A549 (cell line): Measurements from ENCODE around the gene TXNRD1. TPM values are rescaled to one million over a fixed set of nuclear protein-coding genes. Genes with fewer than 3 reads are reported as not detected.

Experiments
- ATAC-seq, 2 experiments: fragments of 200-7000 bp in 1 of 2; fragments of >200 bp in 1 of 2; cut with Nextera tagmentation in 1 of 2; cut with Tn5 transposase in 1 of 2; 3 replicates each; pipeline versions ENCODE4 v1.8.0 to v1.9.1; 2018 to 2020; ENCODE audit warnings: mild to moderate bottlenecking in 1 of 2, moderate library complexity in 1 of 2
- CTCF ChIA-PET: fragments of 300-600 bp; sonication (Branson Sonifier 250); formaldehyde crosslinking; extraction: SDS; loops from one replicate; lab custom pipeline; 2021; ENCODE audit warnings: antibody characterized with exemption, inconsistent platforms; lab: Yijun Ruan, JAX
- POLR2A ChIA-PET: fragments of 350-600 bp; formaldehyde crosslinking; extraction: SDS; loops from one replicate; lab custom pipeline; 2021; ENCODE audit warnings: antibody characterized with exemption, inconsistent platforms; lab: Yijun Ruan, JAX
- DNase-seq, 2 experiments: peaks; one replicate each; pipeline versions ENCODE4 v3.0.0 to v3.0.0-alpha.2; 2011 to 2016; ENCODE audit warnings: low read depth in 1 of 2, low spot score in 1 of 2
- FAIRE-seq: peaks from 2 replicates; lab custom pipeline; 2011; peaks lifted over from hg19 to GRCh38; lab: Jason Lieb, UNC
- H3K27ac ChIP-seq, 2 experiments: fragments of >200 bp; sonication (Bioruptor Twin); formaldehyde crosslinking; 3 replicates each; pipeline ENCODE4 v1.5.1; 2016 to 2017
- H3K4me1 ChIP-seq: fragments of >200 bp; sonication (Bioruptor Twin); formaldehyde crosslinking; 3 replicates; pipeline ENCODE4 v1.6.1; 2016
- H3K4me2 ChIP-seq: fragments of >200 bp; sonication (Bioruptor Twin); formaldehyde crosslinking; 3 replicates; pipeline ENCODE4 v1.6.1; 2016
- H3K4me3 ChIP-seq: fragments of >200 bp; sonication (Bioruptor Twin); formaldehyde crosslinking; 3 replicates; pipeline ENCODE4 v1.5.1; 2016
- H3K9me3 ChIP-seq: fragments of >200 bp; sonication (Bioruptor Twin); formaldehyde crosslinking; 3 replicates; pipeline ENCODE4 v1.6.1; 2016
- ATOH8 ChIP-seq: fragments of 250-450 bp; sonication (Bioruptor Pico); IDR thresholded peaks from 2 replicates; pipeline ENCODE4 v1.5.0; 2020; ENCODE audit warnings: low read depth, mild to moderate bottlenecking, moderate library complexity
- BHLHE40 ChIP-seq: IDR thresholded peaks from 2 replicates; pipeline ENCODE4 v1.6.1; 2012; ENCODE audit warnings: low read depth, low read length, inconsistent platforms
- CBX2 ChIP-seq: fragments of 200-600 bp; sonication (generic); IDR thresholded peaks from 2 replicates; pipeline ENCODE4 v1.6.1; 2016; ENCODE audit warnings: low read depth, mild to moderate bottlenecking, borderline replicate concordance
- CBX8 ChIP-seq: fragments of 200-600 bp; sonication (generic); IDR thresholded peaks from 2 replicates; pipeline ENCODE4 v1.6.1; 2016
- CHD2 ChIP-seq: fragments of 150-350 bp; IDR thresholded peaks from 2 replicates; pipeline ENCODE4 v1.6.1; 2014; ENCODE audit warnings: low read length; ENCODE audit not compliant: partially characterized antibody
- EHF ChIP-seq: fragments of 250-450 bp; sonication (Bioruptor Pico); IDR thresholded peaks from 2 replicates; pipeline ENCODE4 v1.5.0; 2020; ENCODE audit warnings: mild to moderate bottlenecking
- ELK1 ChIP-seq: fragments of 150-350 bp; IDR thresholded peaks from 2 replicates; pipeline ENCODE4 v1.6.1; 2014; ENCODE audit warnings: low read depth, mild to moderate bottlenecking, low read length
- ESRRA ChIP-seq: fragments of 150-350 bp; IDR thresholded peaks from 2 replicates; pipeline ENCODE4 v1.6.1; 2014; ENCODE audit warnings: mild to moderate bottlenecking, low read length, borderline replicate concordance
- FOSL2 ChIP-seq, 2 experiments: fragments of 450-650 bp in 1 of 2; fragments of >200 bp in 1 of 2; sonication (Bioruptor Twin) in 1 of 2; formaldehyde crosslinking; IDR thresholded peaks; 2 replicates each; pipeline versions ENCODE4 v1.5.0 to v1.6.1; 2016 to 2020; ENCODE audit warnings: mild to moderate bottlenecking in 1 of 2, moderate library complexity in 1 of 2
- HEYL ChIP-seq: fragments of 250-450 bp; sonication (Bioruptor Pico); IDR thresholded peaks from 2 replicates; pipeline ENCODE4 v1.8.0; 2021; ENCODE audit warnings: mild to moderate bottlenecking, moderate library complexity
- HMGXB4 ChIP-seq: fragments of 250-450 bp; sonication (Bioruptor Pico); IDR thresholded peaks from 2 replicates; pipeline ENCODE4 v1.5.0; 2021; ENCODE audit warnings: mild to moderate bottlenecking, moderate library complexity, borderline replicate concordance
- HOXB13 ChIP-seq: fragments of 250-450 bp; sonication (Bioruptor Pico); IDR thresholded peaks from 2 replicates; pipeline ENCODE4 v1.5.0; 2020; ENCODE audit warnings: low read depth, mild to moderate bottlenecking, moderate library complexity
- HOXB5 ChIP-seq: fragments of 250-450 bp; sonication (Bioruptor Pico); IDR thresholded peaks from 2 replicates; pipeline ENCODE4 v1.5.0; 2020; ENCODE audit warnings: mild to moderate bottlenecking, moderate library complexity
- KDM1A ChIP-seq: fragments of 200-600 bp; sonication (generic); IDR thresholded peaks from 2 replicates; pipeline ENCODE4 v1.6.1; 2016; ENCODE audit warnings: low read depth, mild to moderate bottlenecking
- KDM5A ChIP-seq: fragments of 200-600 bp; sonication (generic); IDR thresholded peaks from 2 replicates; pipeline ENCODE4 v1.6.1; 2016; ENCODE audit warnings: antibody characterized with exemption, mild to moderate bottlenecking
- MAFK ChIP-seq: fragments of 450-650 bp; IDR thresholded peaks from 2 replicates; pipeline ENCODE4 v1.6.1; 2014; ENCODE audit not compliant: partially characterized antibody
- MAX ChIP-seq: IDR thresholded peaks from 2 replicates; pipeline ENCODE4 v1.6.1; 2012
- MYC ChIP-seq: IDR thresholded peaks from 2 replicates; pipeline ENCODE4 v1.6.1; 2012; ENCODE audit warnings: mild to moderate bottlenecking, inconsistent platforms, low read length, improper control_type of control experiment, borderline replicate concordance
- RARB ChIP-seq: fragments of 250-450 bp; sonication (Bioruptor Pico); IDR thresholded peaks from 2 replicates; pipeline ENCODE4 v1.8.0; 2021; ENCODE audit warnings: mild to moderate bottlenecking, moderate library complexity
- RCOR1 ChIP-seq: fragments of 150-350 bp; IDR thresholded peaks from 2 replicates; pipeline ENCODE4 v1.6.1; 2014; ENCODE audit warnings: antibody characterized with exemption, low read length, low read depth
- RFX5 ChIP-seq: fragments of 450-650 bp; IDR thresholded peaks from 2 replicates; pipeline ENCODE4 v1.7.1; 2014; ENCODE audit warnings: antibody characterized with exemption, mild to moderate bottlenecking, moderate library complexity
- RNF2 ChIP-seq: fragments of 200-600 bp; sonication (generic); IDR thresholded peaks from 2 replicates; pipeline ENCODE4 v1.6.1; 2016; ENCODE audit warnings: low read depth, mild to moderate bottlenecking, antibody characterized with exemption, moderate library complexity, borderline replicate concordance
- SMC3 ChIP-seq: fragments of >200 bp; sonication (Bioruptor Twin); formaldehyde crosslinking; IDR thresholded peaks from 3 replicates; pipeline ENCODE4 v1.6.1; 2018; ENCODE audit warnings: inconsistent platforms
- SREBF2 ChIP-seq: fragments of 450-650 bp; IDR thresholded peaks from 2 replicates; pipeline ENCODE4 v1.6.1; 2014; ENCODE audit warnings: mild to moderate bottlenecking, moderate library complexity
- TFCP2L1 ChIP-seq: fragments of 250-450 bp; sonication (Bioruptor Pico); IDR thresholded peaks from 2 replicates; pipeline ENCODE4 v1.5.0; 2021; ENCODE audit warnings: mild to moderate bottlenecking
- ZFP36 ChIP-seq: fragments of 450-650 bp; IDR thresholded peaks from 2 replicates; pipeline ENCODE4 v1.6.1; 2014; ENCODE audit warnings: borderline replicate concordance; ENCODE audit not compliant: partially characterized antibody
- ZNF302 ChIP-seq: fragments of 250-450 bp; sonication (Bioruptor Pico); IDR thresholded peaks from 2 replicates; pipeline ENCODE4 v1.9.0; 2021; ENCODE audit warnings: inconsistent platforms, mild to moderate bottlenecking, moderate library complexity
- WGBS: methylation state at CpG from one replicate; pipeline ENCODE4 v1.1.6; 2017; ENCODE audit errors: missing lambda C conversion rate; 5-methylcytosine and 5-hydroxymethylcytosine counted together
- polyA plus RNA-seq, 4 experiments: library from polyadenylated mRNA; depleted of rRNA in 3 of 4; stranded (reverse); fragments of >200 nt; fragmentation: RNase III in 1 of 4; extraction: RNeasy Plus Mini Kit Qiagen cat#74134 plus additional on column Dnase treatment in 1 of 4; gene quantifications; 2 replicates in 3 of 4; 3 replicates in 1 of 4; pipeline ENCODE4 v1.2.3, GENCODE V29; 2011 to 2017

TXNRD1 gene
- polyA plus RNA-seq, 2 of the 4 experiments (the other 2 are of a cell fraction), result 899 to 1,230 TPM

- WGBS, result 88% methylated on average over 6 of the region's 6 CpGs
- CTCF ChIA-PET, result interaction anchor here (0.6 to 1.1 kb wide), 4 partner anchors 10 to 701 kb away, joined by 3 to 4 read pairs (median 4); no protein-coding TSS in a partner anchor
- no peak for TF ChIP-seq MAX
- TF ChIP-seq ZNF302 (CRISPR knock-in tag), result no peak
- no peak for TF ChIP-seq ATOH8 (CRISPR knock-in tag)
- TF ChIP-seq HOXB5, result no peak
- no peak for TF ChIP-seq CHD2
- TF ChIP-seq RARB (CRISPR knock-in tag), result no peak
- TF ChIP-seq HOXB13 (CRISPR knock-in tag), result no peak
- no peak for TF ChIP-seq CBX2
- no peak for TF ChIP-seq SMC3
- TF ChIP-seq RNF2, result no peak
- TF ChIP-seq SREBF2, result no peak
- no peak for TF ChIP-seq BHLHE40
- FAIRE-seq (no peak), DNase-seq (no peak), ATAC-seq (no peak)
- no peak overlapping the region for H3K4me3 ChIP-seq
- H3K27ac ChIP-seq, result peak overlapping the region in 1 of 2 experiments; percentile 47; a peak in 3 of 6 replicates
- H3K4me2 ChIP-seq, result no peak overlapping the region
- peaks cover 40% of the 10 kb centered on the region for H3K4me1 ChIP-seq
- POLR2A ChIA-PET, result no interaction called here
- peaks cover 7% of the 10 kb centered on the region; the same call in 2 of the 3 replicates for H3K9me3 ChIP-seq
Measured at GRCh38 chr12:104374806-104375205, 159.2 kb downstream of the TXNRD1 start.

- ATAC-seq (no peak), DNase-seq (no peak), FAIRE-seq (no peak)
- TF ChIP-seq CBX8 (no peak), EHF (CRISPR knock-in tag) (no peak), RFX5 (no peak), HEYL (CRISPR knock-in tag) (no peak), CBX2 (no peak), ATOH8 (CRISPR knock-in tag) (no peak), ELK1 (no peak), ZFP36 (no peak)
- H3K4me2 ChIP-seq, result no peak overlapping the region
- WGBS, result 60% methylated on average over 4 of the region's 4 CpGs
- POLR2A ChIA-PET, result interaction anchor here (1.0 kb wide), 1 partner anchor 732 kb away, joined by 3 read pairs; the partner anchor contains the start of gene WASHC4
- peaks cover 38% of the 10 kb centered on the region for H3K4me1 ChIP-seq
- H3K27ac ChIP-seq, result peak overlapping the region in 1 of 2 experiments; percentile 75; a peak in 3 of 6 replicates
- CTCF ChIA-PET, result interaction anchor here (0.5 kb wide), 1 partner anchor 607 kb away, joined by 3 read pairs; no protein-coding TSS in a partner anchor
- H3K4me3 ChIP-seq, result no peak overlapping the region
- H3K9me3 ChIP-seq, result no peaks in the 10 kb centered on the region
Measured at GRCh38 chr12:104375775-104376174, 160.2 kb downstream of the TXNRD1 start.

GRCh38 chr12:104376650-104377513, 161.3 kb downstream of the TXNRD1 start:
- Histone ChIP-seq H3K9me3 (no peaks in the 10 kb centered on the region), H3K27ac (peak overlapping the region; percentile 46 to 75; a peak in 4 of 6 replicates), H3K4me2 (peak overlapping the region; percentile 46), H3K4me1 (peaks cover 33% of the 10 kb centered on the region), H3K4me3 (no peak overlapping the region)
- ATAC-seq (peak; percentile 30 to 32; a peak in 4 of 6 replicates), FAIRE-seq (no peak), DNase-seq (peak in 1 of 2 experiments; percentile 31)
- 66% methylated on average over 18 of the region's 18 CpGs for WGBS
- TF ChIP-seq TFCP2L1 (CRISPR knock-in tag), result no peak
- TF ChIP-seq ESRRA, result no peak
- no peak for TF ChIP-seq CBX8
- no peak for TF ChIP-seq KDM5A
- no peak for TF ChIP-seq FOSL2 (IDR thresholded peaks at IDR 0.05)
- no peak; the same call in 1 of the 2 replicates for TF ChIP-seq FOSL2 (CRISPR knock-in tag; IDR thresholded peaks at IDR 0.05)
- TF ChIP-seq MYC, result no peak
- no peak for TF ChIP-seq KDM1A
- no peak for TF ChIP-seq HMGXB4 (CRISPR knock-in tag)
- TF ChIP-seq RCOR1, result no peak
- no peak for TF ChIP-seq MAFK
- ChIA-PET POLR2A (interaction anchor here (1.0 kb wide), 1 partner anchor 731 kb away, joined by 3 read pairs; the partner anchor contains the start of gene WASHC4), CTCF (interaction anchor here (1.5 to 1.6 kb wide), 2 partner anchors 175 to 694 kb away, joined by 3 to 5 read pairs; no protein-coding TSS in a partner anchor)
